ENCODE data around the gene NUMBL. TPM values are rescaled to one million over a fixed set of nuclear protein-coding genes. Genes with fewer than 3 reads are reported as not detected.

The NUMBL gene
- total and polyA plus RNA-seq, 2 of the 13 experiments (the other 11 are each of a cell fraction or from before 2014, with no cell fraction given) = 0.49 to 2.3 TPM

- no peaks in the 10 kb centered on the region for H4K20me1 ChIP-seq (ENCODE audit: insufficient read depth, low read length)
- no peak for TF ChIP-seq ZNF720 (CRISPR knock-in tag; IDR thresholded peaks at IDR 0.05)
- peak; percentile 88 for TF ChIP-seq HNRNPL (IDR thresholded peaks at IDR 0.05; ENCODE audit: low read depth, low read length)
- TF ChIP-seq FOXO4 (CRISPR knock-in tag; conservative IDR thresholded peaks at IDR 0.05) = no peak
- no peak for TF ChIP-seq REST (IDR thresholded peaks at IDR 0.05; ENCODE audit: borderline replicate concordance in 1 of 2, low read depth in 1 of 2, low read length in 2 of 2)
- no peak for TF ChIP-seq ADNP (CRISPR knock-in tag; IDR thresholded peaks at IDR 0.05)
- no peak overlapping the region for H3K4me3 ChIP-seq (replicated peaks in 1 of 3; ENCODE audit: insufficient read depth in 1 of 3, low read depth in 2 of 3, low read length in 3 of 3)
- H2AFZ ChIP-seq (ENCODE audit: low read length) = no peak overlapping the region
- intact Hi-C loops (cut with micrococcal nuclease; ENCODE audit: unreplicated experiment) = no loop called here
- WGBS (ENCODE audit: low lambda C conversion rate) = 75% methylated on average over 9 of the region's 24 CpGs
- no peak overlapping the region for H3K4me2 ChIP-seq (ENCODE audit: low read depth, low read length)
- no peak for ATAC-seq
- no peak overlapping the region for H3K27ac ChIP-seq (ENCODE audit: extremely low read length, insufficient read depth, low read length)
- H3K9me3 ChIP-seq (ENCODE audit: low read length) = no peaks in the 10 kb centered on the region
- H3K36me3 ChIP-seq (replicated peaks in 1 of 2; ENCODE audit: control insufficient read depth in 1 of 2, insufficient read depth in 2 of 2, low read length in 2 of 2) = no peaks in the 10 kb centered on the region
- peaks cover 0 to 3% of the 10 kb centered on the region in 2 experiments; a peak in 3 of 5 replicates for H3K27me3 ChIP-seq (ENCODE audit: control insufficient read depth in 1 of 2, insufficient read depth in 2 of 2, low read length in 2 of 2)
- H3K79me2 ChIP-seq (ENCODE audit: insufficient read depth, low read length) = no peaks in the 10 kb centered on the region
- CTCF ChIA-PET (ENCODE audit: low intra/inter-chr PET ratio, low total read pairs) = no interaction called here
- POLR2A ChIA-PET = no interaction called here
- no TSS peak for BruUV-seq (replicated peaks)
- DNase-seq (ENCODE audit: low spot score) = no peak
- H3K4me1 ChIP-seq (ENCODE audit: insufficient read depth, low read length) = peaks cover 6% of the 10 kb centered on the region; the same call in 1 of the 2 replicates
- FAIRE-seq = no peak
- H3K9ac ChIP-seq (ENCODE audit: insufficient read depth, low read depth, low read length) = no peak overlapping the region
- in situ Hi-C loops (cut with HindIII; ENCODE audit: extremely low pct_ligation_motif_present, low pct_unique_long_range_greater_than_20kb) = no loop called here
Observed at GRCh38 chr19:40621966-40622772, 68.3 kb downstream of the NUMBL start.

Measured in HepG2 (cell line).